AML-193 (cell line): ENCODE data around the gene TTYH2.

Source experiments
- DNase-seq, 2 experiments: peaks; one replicate each; lab custom pipeline; 2025; lab: John Stamatoyannopoulos, UW

The TTYH2 gene

DNA sequence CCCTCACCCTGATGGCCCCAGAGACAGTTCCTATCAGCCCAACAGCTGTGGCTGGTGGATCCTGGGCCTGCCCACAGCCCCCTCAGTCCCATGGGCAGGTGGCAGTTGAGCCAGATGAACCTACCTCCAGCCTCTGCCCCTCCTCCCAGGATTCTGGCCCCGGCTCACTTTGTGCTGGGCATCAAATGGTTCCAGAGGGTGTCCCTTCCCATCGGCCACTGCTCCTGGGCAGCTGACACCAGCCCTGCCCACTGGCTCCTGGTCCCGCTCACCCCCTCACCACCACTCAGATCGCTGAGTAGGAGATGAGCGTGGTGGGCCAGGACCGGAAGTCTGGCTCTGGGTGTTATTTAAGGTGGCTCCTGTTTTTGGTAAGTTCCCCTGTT lies 2.0 kb downstream of the TTYH2 start:
- DNase-seq: no peak

DNA sequence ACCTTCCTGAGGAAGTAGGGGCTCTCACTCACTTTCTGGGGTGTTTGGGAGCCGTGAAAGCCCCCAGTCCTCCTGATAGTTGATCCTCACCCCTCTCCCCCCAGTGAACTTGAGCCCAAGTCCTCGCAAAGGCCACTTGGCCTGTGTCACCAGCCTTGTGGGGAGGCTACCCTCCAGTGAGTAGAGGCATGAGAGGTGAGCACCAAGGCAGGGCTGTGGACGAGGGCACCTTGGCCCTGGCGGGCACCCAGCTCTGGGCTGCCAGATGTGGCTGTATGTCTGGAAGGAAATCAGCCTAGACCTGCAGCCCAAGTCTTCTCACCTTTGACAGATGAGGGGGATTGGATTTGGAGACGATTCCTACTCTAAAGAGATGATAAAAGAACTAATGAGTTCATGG lies 3.1 kb downstream of the TTYH2 start:
- no peak for DNase-seq

DNA sequence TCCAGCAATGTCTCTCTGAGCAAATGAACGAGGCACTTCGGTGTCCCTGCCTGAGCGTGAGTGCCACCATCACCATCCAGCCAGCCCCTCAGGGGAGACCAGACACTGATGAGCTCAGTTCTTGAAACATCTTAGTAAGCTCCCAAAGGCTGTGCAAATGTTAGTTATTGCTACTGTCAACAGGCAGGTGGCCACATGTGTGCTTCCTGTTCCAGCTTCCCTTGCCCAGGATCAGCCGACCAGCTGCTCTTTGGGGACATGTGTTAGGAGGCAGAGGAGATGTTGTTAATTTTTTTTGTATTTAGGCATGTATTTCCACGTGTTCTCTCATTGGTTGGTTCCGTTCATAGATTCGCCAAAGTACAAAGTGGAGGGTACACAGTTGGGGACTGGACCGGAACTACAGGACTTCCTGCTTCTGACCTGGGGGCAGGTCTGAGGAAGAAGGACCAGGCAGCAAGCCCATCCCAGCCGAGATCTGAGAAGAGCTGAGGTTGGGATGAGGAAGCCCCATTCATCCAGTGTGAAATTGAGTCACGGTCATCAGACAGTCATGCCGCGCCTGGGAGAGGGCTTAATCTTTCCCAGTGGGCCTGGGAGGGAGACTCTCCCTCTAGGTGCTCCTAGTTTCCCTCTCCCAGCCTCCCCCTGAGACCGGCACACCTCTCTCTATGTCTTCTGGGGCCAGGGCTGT lies 3.8 kb downstream of the TTYH2 start:
- no peak for DNase-seq

DNA sequence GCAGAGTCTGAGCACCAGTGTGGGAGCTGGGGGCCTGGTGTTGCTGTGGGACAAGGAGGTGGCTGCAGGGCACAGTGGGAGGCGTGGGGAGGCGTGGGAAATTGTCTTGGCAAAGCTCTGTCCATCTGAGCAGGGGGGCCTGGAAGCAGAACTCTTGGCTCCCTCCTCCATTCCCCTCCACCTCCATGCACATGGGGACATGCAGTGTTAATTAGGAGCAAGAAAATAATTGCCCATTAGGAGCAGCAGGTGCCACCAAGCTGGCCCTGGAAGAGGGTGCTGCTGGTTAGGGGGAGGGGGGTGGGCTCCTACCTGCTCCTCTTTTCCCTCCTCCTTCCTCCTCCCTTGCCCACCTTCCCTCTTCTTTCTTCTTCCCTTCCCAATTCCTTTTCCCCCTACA lies 4.5 kb downstream of the TTYH2 start:
- DNase-seq: no peak

DNA sequence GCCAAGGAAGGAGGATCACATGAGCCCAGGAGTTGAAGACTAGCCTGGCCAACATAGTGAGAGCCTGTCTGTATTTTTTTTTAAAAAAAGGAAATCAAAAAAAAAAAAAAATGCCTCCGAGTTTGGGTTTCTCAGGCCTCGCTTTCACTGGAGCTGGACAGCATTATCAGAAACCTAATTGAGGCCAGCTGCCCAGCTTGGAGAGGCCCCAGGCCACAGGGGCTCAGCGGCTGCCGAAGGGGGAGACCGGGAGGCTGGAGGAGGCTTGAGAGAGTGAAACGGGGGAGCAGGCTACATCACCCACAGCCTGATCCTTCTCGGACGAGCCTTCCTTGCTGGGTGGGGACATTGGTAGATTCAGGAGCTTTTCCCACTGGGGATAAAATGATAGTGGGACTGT lies 5.1 kb downstream of the TTYH2 start:
- DNase-seq: no peak

DNA sequence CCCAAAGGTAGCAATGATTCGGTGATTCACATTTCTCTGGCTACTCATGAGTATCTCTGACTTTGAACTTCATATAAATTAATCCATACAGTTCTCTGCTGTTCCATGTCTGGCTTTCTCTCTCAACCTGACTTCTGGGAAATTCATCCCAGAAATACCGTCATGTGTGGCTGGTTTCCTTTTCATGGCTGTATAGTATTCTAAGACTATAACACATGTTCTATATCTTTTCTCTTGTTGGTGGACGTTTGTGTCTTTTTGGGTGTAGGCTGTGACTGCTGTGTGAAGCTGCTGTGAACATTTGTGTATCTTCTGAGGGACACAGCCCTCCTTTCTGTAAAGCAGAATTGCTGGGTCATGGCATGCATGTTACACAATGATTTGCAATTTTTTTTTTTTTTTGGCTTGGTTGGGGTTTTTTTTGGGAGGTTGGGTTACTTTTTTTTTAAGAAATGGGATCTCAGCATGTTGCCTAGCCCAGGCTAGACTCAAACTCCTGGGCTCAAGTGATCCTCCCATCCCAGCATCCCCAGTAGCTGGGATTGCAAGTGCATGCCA lies 6.3 kb downstream of the TTYH2 start:
- DNase-seq: peak; percentile 51 to 62

DNA sequence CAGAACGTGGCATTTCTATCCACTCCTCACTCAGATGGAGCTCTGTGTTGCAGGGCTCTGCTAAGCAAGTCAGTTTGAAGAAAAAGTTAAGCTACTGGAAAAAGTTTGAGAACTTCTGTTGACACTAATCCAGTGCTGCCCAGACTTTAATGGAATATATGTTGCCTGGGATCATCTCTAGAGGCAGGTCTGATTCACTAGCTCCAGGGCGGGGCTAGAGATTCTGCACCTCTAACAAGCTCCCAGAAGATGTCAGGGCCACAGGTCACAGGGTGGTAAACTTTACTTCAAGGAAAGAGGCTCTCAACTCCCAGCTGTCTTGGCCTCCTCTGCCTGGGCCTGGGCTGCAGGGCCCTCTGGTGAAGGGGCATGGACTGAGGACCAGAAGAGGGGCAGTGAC lies 6.8 kb downstream of the TTYH2 start:
- DNase-seq: no peak

DNA sequence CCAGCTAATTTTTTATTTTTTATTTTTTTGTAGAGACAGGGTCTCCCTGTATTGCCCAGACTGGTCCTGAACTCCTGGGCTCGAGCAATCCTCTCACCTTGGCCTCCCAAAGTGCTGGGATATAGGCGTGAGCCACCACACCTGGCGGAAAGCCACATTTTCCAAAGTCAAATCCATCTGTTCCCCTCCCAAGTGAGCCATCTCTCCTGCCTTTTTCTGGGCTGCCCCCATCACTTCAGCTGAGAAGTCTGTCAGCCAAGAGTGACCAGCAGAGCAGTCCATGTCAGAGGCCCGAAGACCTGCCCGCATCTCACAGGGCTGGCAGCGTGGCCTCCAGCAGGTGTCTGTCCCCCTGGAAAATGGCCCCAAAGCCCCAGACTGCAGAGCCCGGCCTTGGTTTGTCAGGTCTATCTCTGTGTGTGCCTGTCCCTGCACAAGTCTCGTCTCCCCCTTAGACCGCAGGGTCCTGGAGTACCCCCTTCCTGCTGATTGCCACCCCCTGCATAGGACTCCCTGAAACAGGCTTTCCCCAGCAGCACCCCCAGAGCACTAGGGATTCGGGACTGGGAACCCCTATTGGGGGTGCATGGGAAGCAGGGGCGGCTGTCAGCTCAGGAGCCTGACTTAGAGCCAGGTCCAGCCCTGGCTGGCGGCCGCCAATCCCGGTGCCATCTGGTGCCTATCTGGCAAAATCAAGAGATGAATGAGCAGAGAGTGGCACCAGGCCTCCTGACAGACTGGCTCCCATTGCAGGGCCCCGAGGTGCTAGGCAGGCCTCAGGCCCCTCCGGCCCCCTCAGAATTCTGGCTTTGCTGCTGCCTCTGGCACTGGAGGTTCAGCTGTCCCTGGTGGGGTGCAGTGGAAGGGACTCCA lies 7.8 kb downstream of the TTYH2 start:
- DNase-seq: no peak

DNA sequence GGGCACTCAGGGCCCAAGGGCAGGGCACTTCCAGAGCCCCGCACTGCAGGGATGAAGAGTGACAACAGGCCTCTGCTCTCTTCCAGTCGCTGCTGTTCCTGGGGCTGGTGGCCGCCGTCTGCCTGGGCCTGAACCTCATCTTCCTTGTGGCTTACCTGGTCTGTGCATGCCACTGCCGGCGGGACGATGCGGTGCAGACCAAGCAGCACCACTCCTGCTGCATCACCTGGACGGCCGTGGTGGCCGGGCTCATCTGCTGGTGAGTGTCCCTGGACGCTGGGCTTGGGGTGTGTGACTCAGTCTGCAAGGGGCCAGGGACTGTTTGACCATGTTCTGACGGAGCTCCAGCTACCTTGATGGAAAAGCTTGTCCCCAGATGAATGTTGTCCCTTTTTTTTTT lies 9.0 kb downstream of the TTYH2 start:
- DNase-seq: no peak

DNA sequence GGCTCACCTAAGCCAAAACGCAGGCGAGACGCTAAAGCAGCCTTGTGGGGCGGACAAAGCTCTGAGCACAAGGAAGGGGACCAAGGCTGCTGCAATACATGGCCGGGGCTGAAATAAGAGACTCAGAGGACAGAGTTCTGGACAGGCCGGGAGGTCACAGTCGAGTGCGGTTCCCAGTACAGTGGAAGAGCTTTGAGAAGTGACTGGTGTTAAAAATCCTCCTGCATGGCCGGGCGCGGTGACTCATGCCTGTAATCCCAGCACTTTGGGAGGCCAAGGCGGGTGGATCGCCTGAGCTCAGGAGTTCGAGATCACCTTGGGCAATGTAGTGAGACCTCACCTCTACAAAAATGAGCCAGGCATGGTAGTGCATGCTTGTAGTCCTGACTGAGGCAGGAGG lies 10.5 kb downstream of the TTYH2 start:
- no peak for DNase-seq

DNA sequence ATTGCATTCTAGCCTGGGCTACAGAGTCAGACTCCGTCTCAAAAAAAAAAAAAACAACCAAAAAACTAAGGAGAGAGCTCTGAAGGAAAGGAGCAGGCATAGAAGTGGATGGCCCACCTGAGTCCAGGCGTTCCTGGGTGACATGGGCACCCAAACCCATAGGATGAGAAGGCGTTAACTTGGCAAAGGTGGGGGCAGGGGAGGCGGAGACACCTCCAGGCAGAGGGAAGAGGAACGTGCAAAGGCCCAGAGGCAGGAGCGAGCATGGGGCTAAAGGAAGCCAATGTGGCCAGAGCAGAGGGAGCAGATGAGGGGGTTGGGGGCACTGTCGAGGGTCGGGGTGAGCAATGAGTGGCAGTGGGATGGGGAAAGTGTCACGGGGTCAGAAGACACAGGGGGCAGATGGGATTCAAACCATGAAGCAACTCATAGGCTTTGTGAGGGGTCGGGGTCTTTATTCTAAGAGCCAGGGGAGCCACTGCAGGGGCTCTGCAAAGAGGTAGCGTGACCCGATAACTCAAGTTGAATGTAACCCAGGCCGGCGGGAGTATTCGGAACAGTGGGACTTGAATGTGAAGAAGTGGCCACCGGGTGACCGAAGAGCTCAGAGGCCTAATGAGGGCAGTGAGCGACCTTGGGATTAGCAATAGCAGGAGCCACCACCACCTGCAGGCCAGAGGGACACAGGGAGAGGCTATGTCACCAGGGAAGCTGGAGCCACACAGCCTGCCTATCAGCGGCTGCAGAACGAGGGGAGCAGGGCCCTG lies 11.8 kb downstream of the TTYH2 start:
- no peak for DNase-seq

DNA sequence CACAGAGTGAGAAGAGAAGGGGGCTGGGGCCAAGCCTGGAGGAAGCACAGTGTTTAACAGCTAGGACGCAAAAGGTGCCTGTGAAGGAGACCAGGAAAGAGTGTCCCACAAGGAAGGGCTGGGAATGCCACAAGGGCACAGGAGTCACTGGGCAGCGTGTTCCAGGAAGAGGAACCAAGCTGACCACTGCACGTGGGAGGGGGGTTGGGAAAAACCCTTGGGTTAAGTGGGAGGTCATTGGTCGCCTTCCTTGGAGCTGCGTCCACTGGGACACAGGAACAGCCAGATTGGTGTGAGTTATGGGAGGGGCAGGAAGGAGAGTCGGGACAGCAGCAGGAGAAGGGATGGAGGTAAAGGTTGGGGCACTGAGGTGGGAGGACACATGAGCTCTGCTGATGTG lies 12.9 kb downstream of the TTYH2 start:
- no peak for DNase-seq

DNA sequence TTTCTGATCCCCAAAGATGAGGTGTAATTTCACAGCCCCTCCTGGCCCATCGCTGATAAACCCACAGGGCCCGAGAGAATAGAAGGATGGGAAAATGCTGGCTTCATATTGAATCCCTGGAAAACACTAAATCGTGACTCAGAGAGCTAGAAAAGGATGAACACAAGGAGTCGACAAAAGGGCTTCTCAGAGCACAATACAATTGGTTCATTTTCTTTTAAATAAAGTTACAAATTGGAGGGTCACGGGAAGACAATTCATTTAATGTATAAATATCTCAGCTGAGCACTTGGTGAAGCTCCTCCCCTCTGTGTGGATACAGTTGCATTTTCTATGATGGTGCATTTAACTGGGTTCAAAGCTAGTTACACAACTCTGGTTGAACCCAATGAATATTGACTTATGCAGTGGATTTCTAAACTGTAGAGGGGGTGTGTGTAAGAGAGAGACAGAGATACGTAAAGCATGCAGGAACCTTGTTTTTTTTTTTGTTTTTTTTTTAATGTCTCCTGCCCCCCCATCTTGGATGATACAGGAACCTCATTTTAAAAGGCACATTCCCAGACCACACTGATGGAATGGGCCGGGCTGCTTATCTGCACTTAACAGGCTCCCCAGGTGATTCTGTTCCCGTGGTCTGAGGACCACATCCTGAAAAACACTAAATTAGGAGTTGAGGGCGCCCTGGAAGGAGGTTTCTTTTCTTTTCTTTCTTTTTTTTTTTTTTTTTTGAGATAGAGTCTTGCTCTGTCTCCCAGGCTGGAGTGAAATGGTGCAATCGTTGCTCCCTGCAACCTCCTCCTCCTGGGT lies 14.1 kb downstream of the TTYH2 start:
- no peak for DNase-seq

DNA sequence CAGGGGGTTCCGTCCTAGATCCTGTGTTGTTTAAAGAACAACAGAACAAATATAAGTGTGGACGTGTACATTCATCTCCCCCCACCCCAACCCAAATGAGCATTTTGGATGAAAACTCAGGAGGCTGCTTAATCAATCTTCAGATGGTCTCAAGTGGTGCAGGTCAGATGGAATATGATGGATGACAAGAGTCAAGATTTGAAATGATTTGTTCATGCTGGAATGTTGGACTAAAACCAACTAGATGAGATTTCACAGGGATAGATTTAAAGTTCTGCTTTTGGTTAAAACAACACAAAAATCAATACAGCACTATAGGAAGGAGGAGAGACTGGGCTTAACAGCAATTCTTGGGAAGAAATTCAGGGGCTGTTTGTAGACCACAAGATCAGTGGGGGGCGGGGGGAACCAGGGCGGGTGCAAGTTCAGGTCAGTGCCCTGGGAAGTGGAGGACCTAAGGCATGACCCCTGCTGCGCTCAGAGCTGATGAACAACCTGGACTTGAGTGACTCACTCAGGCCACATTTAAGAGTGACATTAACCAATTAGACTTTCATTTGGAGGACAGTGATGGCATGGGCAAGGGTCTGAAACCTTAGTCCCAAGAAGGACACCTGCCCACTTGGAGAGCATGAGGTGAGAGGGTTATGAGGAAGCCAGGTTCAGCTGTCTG lies 15.1 kb downstream of the TTYH2 start:
- no peak for DNase-seq

DNA sequence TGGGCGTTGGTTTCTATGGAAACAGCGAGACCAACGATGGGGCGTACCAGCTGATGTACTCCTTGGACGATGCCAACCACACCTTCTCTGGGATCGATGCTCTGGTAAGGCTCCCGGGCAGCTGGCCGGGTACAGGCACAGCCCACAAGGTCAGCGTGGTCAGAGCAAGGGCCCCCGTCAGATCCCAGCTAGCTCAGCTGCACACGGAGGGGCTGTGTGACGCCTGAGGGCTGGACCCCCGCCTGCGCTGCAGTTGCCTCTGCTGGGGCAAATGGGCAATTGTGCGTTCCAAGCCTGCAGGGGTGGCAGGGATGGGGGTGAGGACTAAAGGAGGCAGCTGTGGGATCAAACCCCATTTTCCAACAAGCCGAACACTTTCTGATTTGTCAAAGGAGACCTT lies 17.5 kb downstream of the TTYH2 start:
- no peak for DNase-seq

DNA sequence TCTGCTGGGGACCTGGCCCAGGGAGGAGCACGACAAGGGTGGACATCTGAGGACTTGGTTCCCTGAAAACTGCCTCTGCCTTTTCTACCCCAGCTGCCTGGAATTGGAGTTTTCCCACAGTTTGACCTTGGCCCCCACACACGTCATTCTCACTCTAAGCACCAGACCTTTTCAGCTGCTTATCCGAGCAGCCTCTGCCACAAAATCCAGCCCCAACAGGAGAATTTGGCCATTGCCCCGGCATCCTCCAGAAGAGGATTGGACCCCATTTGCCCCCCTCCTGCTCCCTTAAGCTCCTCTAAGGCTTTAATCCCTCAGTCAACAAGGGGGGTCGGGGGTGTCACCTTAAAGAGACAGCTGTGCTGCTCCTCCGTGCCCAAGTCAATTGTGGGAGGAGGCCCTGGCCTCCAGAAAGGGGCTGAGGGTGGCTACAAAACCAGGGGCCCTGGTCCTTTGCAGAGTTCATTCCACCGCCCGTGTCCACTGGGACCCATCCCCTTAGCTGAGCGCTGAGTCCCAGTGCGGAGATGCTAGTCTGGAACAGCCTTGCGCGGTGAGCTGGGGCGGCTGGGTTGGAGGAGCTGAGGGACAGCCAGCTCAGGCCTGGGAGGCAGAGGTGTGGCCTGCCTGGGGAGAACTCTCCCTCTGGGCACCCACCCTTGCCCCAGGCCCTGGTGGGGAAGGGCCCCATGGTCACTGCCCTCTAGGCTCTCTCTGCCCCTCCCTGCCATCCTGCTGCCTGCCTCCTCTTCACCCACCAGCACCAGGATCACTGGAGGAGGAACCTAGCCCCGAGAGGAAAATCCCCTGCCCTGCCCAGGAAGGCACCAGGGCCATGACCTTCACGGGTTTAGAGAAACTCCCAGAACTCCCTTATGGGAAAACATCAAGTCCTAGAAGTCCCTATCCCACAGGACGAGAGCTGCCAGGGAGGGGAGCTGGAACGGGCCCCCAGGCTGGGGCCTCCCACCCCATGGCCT lies 18.8 kb downstream of the TTYH2 start:
- no peak for DNase-seq

DNA sequence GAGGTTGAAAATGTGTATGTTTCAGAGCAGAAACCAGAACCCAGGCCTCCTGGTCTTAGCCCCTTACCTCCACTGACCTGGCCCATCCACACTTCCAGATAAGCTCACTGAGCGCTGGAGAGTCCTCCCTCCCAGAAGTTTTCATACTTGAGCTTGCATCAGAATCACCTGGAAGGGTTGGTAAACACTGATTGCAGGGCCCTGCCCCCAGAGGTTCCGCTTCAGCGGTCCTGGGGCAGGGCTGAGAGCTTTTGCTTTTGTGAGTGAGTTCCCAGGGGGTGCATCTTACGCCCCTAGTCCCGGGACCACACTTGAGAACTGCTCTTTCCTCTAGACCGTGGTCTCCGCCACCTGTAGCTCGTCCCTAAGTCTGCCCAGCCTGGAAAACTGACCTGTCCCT lies 20.6 kb downstream of the TTYH2 start:
- DNase-seq: no peak

DNA sequence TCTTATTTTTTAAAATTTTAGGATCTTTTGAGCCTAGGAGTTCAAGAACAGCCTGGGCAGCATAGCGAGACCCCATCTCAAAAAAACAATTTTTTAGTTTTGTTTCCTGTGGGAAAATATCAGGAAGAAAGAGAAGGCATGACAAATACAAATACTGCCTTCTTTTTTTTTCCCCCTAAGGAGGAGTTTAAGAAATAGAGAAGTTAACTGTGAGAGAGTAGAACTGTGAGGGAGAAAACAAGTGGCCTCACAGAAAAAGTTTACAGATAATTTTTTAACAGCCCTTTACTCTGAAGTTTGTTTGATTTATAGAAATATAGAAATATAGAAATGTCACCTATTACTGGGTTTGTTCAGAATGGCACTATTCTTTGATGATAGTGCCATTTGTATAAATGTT lies 21.1 kb downstream of the TTYH2 start:
- DNase-seq: no peak

DNA sequence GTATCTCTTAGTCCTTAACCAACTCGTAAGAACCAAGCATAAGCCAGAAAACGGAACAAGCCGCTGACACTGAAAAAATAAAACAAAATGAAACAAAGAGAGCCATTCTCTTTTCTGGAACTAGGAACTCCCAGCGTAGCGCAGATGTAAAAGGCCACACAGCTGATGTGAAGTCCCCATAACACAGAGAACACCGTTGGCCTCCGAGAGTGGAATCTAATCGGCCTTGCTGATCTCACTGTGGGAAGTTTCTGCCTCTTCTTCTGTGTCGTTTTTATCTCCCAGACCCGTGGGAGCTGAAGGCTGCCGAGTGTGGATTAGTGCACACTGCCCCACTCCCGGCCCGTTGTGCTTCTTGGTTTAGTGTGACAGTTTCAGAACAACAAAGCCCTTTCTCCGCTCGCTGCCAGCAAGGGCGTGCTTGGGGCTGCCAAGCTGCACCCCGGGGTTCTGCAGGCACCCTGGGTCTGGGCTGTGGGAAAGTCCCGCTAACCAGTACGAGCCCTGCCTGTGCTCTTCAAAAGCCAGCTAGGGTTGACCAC lies 21.7 kb downstream of the TTYH2 start:
- no peak for DNase-seq

DNA sequence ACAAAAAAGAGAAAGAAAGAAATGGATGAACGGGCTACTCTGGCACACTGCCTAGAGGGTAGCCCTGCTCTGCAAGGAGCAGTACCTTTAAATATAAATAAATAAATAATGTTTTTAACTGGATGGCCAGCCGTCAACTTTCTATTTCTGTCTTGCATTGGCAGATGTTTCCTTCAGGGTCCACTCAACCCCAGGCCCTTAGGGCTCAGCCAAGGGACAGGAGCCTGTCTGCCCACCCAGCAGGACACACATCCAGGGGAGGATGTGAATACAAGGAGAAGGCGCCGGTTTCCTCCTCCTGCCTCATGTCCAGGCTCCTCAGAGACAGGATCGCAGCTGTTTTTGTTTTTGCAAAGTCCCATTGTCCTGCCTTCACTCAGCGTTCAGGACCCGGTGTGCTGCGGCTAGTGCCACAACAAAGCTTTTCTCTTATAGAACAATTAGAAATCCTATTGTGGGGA lies 22.6 kb downstream of the TTYH2 start:
- DNase-seq: no peak
